ENCODE data around the gene EYS.

EYS gene

GRCh38 chr6:64213697-64214096 lies 1493.3 kb downstream of the EYS start:
- DNase-seq = no peak

GRCh38 chr6:64197246-64197645 lies 1509.8 kb downstream of the EYS start:
- no peak for DNase-seq

- no peak for DNase-seq
Measured at GRCh38 chr6:64186592-64186991, 1520.4 kb downstream of the EYS start.

- DNase-seq = no peak
Measured at GRCh38 chr6:64185621-64186020, 1521.4 kb downstream of the EYS start.

- DNase-seq = no peak
Measured at GRCh38 chr6:64175296-64175695, 1531.7 kb downstream of the EYS start.

- DNase-seq = no peak
Measured at GRCh38 chr6:64170316-64170715, 1536.7 kb downstream of the EYS start.

GRCh38 chr6:64160486-64160885 lies 1546.5 kb downstream of the EYS start:
- DNase-seq = no peak

GRCh38 chr6:64155063-64155462 lies 1552.0 kb downstream of the EYS start:
- no peak for DNase-seq

- no peak for DNase-seq
Measured at GRCh38 chr6:64146876-64147275, 1560.2 kb downstream of the EYS start.

- DNase-seq = no peak
Measured at GRCh38 chr6:64146094-64146493, 1560.9 kb downstream of the EYS start.

GRCh38 chr6:64145658-64146057 lies 1561.4 kb downstream of the EYS start:
- DNase-seq = no peak

GRCh38 chr6:64143101-64143500 lies 1563.9 kb downstream of the EYS start:
- DNase-seq = no peak

- DNase-seq = no peak
Measured at GRCh38 chr6:64141680-64142079, 1565.3 kb downstream of the EYS start.

GRCh38 chr6:64128301-64129024 lies 1578.6 kb downstream of the EYS start:
- no peak for DNase-seq

- DNase-seq = no peak
Measured at GRCh38 chr6:64123761-64124633, 1583.0 kb downstream of the EYS start.

- no peak for DNase-seq
Measured at GRCh38 chr6:64122712-64123375, 1584.2 kb downstream of the EYS start.

- DNase-seq = no peak
Measured at GRCh38 chr6:64121011-64121565, 1585.9 kb downstream of the EYS start.

GRCh38 chr6:64113704-64114103 lies 1593.3 kb downstream of the EYS start:
- DNase-seq = no peak

- no peak for DNase-seq
Measured at GRCh38 chr6:64104051-64104450, 1603.0 kb downstream of the EYS start.

GRCh38 chr6:64103480-64103879 lies 1603.5 kb downstream of the EYS start:
- DNase-seq = no peak

GRCh38 chr6:64100702-64101303 lies 1606.2 kb downstream of the EYS start:
- DNase-seq = no peak

- DNase-seq = no peak
Measured at GRCh38 chr6:64090352-64090751, 1616.7 kb downstream of the EYS start.

- no peak for DNase-seq
Measured at GRCh38 chr6:64085126-64085525, 1621.9 kb downstream of the EYS start.

Measured in hippocampal formation (tissue), 2 donors.